Cardiac muscle cell (in vitro differentiated cells and primary cell): ENCODE measurements around the gene ILK. TPM values are rescaled to one million over a fixed set of nuclear protein-coding genes. Genes with fewer than 3 reads are reported as not detected.

Experiments used
- DNase-seq, 2 donors: peaks; one replicate each; pipeline versions ENCODE4 v3.0.0 to v3.0.0-alpha.2; 2010 to 2017; ENCODE audit warnings: low read depth in 1 of 2, low spot score in 1 of 2
- H3K27ac ChIP-seq: fragments of 200-600 bp; sonication (generic); 2 replicates; pipeline ENCODE4 v1.5.1; 2016
- H3K27me3 ChIP-seq: fragments of 200-600 bp; sonication (generic); 2 replicates; pipeline ENCODE4 v1.6.0; 2016; ENCODE audit warnings: control low read depth
- H3K36me3 ChIP-seq: fragments of 200-600 bp; sonication (generic); 2 replicates; pipeline ENCODE4 v1.5.1; 2016; ENCODE audit warnings: control low read depth
- H3K4me1 ChIP-seq: fragments of 200-600 bp; sonication (generic); 2 replicates; pipeline ENCODE4 v1.8.1; 2017; ENCODE audit warnings: low read depth, mild to moderate bottlenecking, mixed run types
- H3K4me3 ChIP-seq: fragments of 200-600 bp; sonication (generic); 2 replicates; pipeline ENCODE4 v1.5.1; 2016; ENCODE audit warnings: mild to moderate bottlenecking
- H3K9me3 ChIP-seq: fragments of 200-600 bp; sonication (generic); 2 replicates; pipeline ENCODE4 v1.5.1; 2017; ENCODE audit warnings: low read depth, mild to moderate bottlenecking, control low read depth
- polyA plus RNA-seq: library from polyadenylated mRNA; unstranded; fragments of >200 nt; fragmentation: Nextera tagmentation; extraction: Ambion mirVana; gene quantifications from 2 replicates; pipeline ENCODE4 v1.2.1, GENCODE V29; 2016
- total RNA-seq: library from RNA; depleted of rRNA; stranded (reverse); fragments of >200 nt; gene quantifications from 2 replicates; pipeline ENCODE4 v1.2.3, GENCODE V29; 2016
- TF ChIP-seq, protein P1 (sequence below): IDR thresholded peaks from 2 replicates; pipeline ENCODE4 v1.5.1; 2012; ENCODE audit warnings: low read depth, mild to moderate bottlenecking, low read length

ILK gene
- total and polyA plus RNA-seq, 2 experiments from 2014 or later, result 221 to 316 TPM

DNA sequence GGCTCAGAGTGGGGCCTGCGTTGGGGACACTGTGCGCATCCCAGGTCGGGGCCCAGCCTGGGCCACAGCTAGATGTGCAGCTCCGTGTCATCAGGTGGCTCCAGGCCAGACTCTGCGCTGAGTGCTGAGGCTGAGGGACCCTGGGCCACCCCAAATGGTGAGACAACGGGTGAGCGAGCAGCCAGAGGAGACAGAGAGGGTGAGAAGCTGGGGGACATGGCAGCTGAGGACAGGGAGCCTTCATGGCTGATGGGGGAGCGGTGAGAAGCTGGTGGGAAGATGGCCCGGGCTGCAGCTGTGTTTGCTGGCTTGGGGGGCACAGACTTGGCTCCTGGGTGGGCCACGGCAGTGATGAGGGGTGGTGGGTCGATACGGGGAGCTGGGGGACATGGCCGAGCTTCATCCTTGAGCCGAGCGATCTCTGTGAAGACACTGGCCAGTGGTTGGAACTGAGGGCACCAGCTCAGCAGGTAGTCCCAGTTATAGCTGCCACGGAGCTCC is 18.2 kb downstream of the ILK start:
- H3K9me3 ChIP-seq, result no peaks in the 10 kb centered on the region
- DNase-seq, result no peak
- H3K27ac ChIP-seq, result no peak overlapping the region
- no peaks in the 10 kb centered on the region for H3K27me3 ChIP-seq
- peaks cover 19% of the 10 kb centered on the region for H3K36me3 ChIP-seq
- H3K4me1 ChIP-seq, result no peaks in the 10 kb centered on the region
- no peak overlapping the region for H3K4me3 ChIP-seq
- TF ChIP-seq, protein P1, sequence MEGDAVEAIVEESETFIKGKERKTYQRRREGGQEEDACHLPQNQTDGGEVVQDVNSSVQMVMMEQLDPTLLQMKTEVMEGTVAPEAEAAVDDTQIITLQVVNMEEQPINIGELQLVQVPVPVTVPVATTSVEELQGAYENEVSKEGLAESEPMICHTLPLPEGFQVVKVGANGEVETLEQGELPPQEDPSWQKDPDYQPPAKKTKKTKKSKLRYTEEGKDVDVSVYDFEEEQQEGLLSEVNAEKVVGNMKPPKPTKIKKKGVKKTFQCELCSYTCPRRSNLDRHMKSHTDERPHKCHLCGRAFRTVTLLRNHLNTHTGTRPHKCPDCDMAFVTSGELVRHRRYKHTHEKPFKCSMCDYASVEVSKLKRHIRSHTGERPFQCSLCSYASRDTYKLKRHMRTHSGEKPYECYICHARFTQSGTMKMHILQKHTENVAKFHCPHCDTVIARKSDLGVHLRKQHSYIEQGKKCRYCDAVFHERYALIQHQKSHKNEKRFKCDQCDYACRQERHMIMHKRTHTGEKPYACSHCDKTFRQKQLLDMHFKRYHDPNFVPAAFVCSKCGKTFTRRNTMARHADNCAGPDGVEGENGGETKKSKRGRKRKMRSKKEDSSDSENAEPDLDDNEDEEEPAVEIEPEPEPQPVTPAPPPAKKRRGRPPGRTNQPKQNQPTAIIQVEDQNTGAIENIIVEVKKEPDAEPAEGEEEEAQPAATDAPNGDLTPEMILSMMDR, result no peak

DNA sequence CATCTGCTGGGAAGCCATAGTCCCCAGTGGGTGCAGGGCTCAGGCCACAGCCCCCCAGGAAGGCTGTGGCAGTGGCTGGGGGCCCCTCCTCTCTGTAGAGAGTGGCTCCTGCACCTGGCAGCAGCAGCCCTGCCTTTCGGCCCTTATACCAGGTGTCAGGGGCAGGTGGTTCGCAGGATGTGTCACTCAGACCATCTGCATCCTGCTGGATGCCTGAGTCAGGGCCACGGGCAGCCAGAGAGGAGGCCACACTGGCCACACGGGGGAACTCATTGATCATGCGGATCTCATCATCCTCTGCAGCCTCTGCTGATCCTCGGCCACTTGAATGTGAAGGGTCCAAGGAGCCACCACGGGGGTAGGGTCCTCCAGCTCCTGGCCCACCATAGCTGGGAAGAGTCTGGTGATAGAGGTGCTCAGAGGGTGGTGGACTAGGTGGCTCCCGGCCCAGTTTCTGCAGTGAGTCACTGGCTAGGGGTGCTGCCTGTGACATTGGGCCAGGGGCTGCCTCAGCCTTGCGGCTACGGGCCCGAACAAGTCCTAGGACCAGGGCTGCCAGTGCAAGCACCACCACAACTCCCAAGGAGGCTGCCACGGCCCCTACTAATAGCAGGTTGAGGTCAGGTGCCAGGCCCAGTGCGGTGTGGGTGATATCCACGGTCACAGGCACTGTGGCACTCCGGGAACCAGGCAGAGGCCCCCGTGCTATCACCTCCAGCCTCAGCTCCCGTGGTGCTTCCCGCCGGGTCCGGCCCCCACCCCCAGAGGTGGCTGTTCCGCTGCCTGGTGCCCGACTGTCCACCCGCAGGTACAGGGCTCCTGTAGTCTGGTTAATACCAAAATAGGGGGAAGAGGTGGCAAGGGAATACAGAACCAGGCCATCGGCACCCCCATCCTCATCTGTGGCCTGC is 18.9 kb downstream of the ILK start:
- no peaks in the 10 kb centered on the region for H3K4me1 ChIP-seq
- H3K9me3 ChIP-seq, result no peaks in the 10 kb centered on the region
- DNase-seq, result no peak
- TF ChIP-seq, protein P1, result no peak
- H3K27me3 ChIP-seq, result no peaks in the 10 kb centered on the region
- H3K36me3 ChIP-seq, result peaks cover 25% of the 10 kb centered on the region
- H3K27ac ChIP-seq, result no peak overlapping the region
- no peak overlapping the region for H3K4me3 ChIP-seq

DNA sequence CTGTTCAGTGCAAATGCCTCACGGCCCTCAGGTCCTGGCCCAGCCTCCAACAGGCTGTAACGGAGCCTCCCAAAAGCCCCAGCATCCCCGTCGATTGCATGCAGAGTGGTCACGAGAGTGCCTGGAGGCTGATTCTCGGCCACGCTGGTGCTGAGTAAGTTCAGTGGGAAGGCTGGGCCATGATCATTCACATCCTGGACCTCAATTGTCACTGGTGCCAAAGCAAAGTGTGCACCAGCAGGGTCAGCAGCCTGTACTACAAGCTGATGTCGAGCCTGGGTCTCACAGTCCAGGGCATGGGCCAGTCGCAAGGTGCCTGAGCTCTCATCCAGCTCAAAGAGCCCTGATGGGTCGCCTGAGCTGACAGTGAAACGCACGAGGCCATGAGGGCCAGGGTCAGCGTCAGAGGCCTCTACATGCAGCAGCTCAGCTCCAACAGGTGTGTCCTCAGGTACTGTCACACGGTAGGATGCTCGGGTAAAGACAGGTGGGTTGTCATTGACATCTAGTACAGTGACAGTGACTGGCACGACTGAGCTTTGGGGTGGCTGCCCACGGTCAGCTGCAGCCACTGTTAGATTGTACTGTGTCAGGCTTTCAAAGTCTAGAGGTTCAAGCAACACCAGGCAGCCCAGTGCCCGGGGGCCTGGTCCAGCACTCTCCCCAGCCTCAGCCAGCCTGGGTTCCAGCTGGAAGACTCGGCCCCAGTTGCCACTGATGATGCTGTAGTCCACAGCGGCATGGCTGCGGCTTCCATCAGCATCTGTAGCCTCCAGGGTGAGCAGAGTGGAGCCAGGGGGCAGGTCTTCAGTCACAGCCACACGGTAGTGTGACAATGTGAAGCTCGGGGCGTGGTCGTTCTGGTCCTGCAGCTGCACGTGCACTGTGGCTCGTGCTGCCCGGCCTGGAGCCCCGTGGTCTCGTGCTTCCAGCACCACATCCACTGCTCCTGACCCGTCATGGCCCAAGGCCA is 20.1 kb downstream of the ILK start:
- Histone ChIP-seq H3K4me1 (no peaks in the 10 kb centered on the region), H3K27ac (no peak overlapping the region), H3K36me3 (peaks cover 25% of the 10 kb centered on the region), H3K27me3 (no peaks in the 10 kb centered on the region), H3K4me3 (no peak overlapping the region), H3K9me3 (no peaks in the 10 kb centered on the region)
- TF ChIP-seq, protein P1, result no peak
- no peak for DNase-seq

DNA sequence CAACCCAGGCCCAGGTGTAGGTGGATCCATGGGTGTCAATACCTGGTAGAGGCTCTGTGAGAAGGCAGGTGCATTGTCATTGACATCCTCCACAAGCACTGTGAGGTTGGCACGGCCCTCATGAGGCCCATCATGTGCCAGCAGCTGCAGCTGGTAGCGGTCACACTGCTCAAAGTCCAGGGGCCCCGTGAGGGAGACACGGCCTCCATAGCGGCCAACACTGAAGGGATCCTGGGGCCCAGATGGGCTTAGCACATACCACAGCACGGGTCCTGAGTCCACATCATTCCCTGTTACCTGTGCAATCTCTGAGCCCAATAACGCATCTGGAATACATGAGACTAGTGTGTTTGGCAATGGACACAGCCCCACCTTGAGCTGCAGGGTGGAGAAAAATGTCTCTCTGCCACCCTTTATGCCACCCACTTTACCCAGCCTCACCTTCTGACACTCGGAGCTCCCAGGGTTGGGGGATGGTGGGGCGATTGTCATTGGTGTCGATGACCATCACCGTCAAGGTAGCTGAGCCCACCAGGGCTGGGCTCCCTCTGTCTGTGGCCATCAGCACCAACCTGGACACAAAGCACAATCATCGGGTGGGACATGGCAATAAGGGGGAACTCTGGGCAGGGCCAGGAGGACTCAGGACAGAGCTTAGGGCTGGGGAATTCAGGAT is 21.7 kb downstream of the ILK start:
- peaks cover 7% of the 10 kb centered on the region for H3K27me3 ChIP-seq
- H3K36me3 ChIP-seq, result peaks cover 32% of the 10 kb centered on the region
- no peak overlapping the region for H3K4me3 ChIP-seq
- DNase-seq, result no peak
- TF ChIP-seq, protein P1, result no peak
- no peak overlapping the region for H3K27ac ChIP-seq
- H3K4me1 ChIP-seq, result no peaks in the 10 kb centered on the region
- H3K9me3 ChIP-seq, result no peaks in the 10 kb centered on the region
